Hepatocyte (in vitro differentiated cells): ENCODE results near the gene TMCC2.

Experiments
- EZH2 ChIP-seq: fragments of 200-600 bp; sonication (generic); IDR thresholded peaks from 2 replicates; pipeline ENCODE4 v1.6.1; 2016; ENCODE audit warnings: antibody characterized with exemption, mild to moderate bottlenecking, borderline replicate concordance
- TF ChIP-seq, protein P1 (sequence below): fragments of 200-600 bp; sonication (generic); IDR thresholded peaks from 2 replicates; pipeline ENCODE4 v1.5.1; 2016; ENCODE audit warnings: antibody characterized with exemption, mild to moderate bottlenecking; ENCODE audit not compliant: poor library complexity

DNA sequence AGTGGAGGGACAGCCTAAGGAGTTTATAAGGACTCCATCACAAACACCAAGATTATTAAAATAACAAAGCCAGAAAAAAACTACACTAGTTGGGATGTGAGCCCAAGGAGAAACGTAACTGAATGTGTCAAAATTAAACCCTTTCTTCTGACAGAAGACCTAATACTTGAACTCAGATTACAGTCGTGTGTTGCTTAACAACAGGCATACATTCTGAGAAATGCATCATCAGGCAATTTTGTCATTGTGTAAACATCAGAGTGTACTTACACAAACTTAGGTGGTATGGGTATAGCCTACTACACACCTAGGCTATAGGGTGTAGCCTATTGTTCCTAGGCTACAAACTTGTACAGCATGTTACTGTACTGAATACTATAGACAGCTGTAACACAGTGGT lies 39.6 kb upstream of the TMCC2 start:
- TF ChIP-seq, protein P1, sequence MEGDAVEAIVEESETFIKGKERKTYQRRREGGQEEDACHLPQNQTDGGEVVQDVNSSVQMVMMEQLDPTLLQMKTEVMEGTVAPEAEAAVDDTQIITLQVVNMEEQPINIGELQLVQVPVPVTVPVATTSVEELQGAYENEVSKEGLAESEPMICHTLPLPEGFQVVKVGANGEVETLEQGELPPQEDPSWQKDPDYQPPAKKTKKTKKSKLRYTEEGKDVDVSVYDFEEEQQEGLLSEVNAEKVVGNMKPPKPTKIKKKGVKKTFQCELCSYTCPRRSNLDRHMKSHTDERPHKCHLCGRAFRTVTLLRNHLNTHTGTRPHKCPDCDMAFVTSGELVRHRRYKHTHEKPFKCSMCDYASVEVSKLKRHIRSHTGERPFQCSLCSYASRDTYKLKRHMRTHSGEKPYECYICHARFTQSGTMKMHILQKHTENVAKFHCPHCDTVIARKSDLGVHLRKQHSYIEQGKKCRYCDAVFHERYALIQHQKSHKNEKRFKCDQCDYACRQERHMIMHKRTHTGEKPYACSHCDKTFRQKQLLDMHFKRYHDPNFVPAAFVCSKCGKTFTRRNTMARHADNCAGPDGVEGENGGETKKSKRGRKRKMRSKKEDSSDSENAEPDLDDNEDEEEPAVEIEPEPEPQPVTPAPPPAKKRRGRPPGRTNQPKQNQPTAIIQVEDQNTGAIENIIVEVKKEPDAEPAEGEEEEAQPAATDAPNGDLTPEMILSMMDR: no peak
- TF ChIP-seq EZH2: no peak
